Measurements from ENCODE around the gene PPP3CA. TPM values are rescaled to one million over a fixed set of nuclear protein-coding genes. Genes with fewer than 3 reads are reported as not detected.

Gene PPP3CA
- total RNA-seq, 1 experiment from 2014 or later = 33.8 TPM

GRCh38 chr4:101064541-101065180, 282.7 kb downstream of the PPP3CA start:
- Histone ChIP-seq H3K36me3 (ENCODE audit: control insufficient read depth, insufficient read depth, low read length) (no peaks in the 10 kb centered on the region), H3K9me3 (no peaks in the 10 kb centered on the region), H3K4me1 (no peaks in the 10 kb centered on the region), H3K27me3 (replicated peaks; ENCODE audit: control insufficient read depth, insufficient read depth, low read length) (no peaks in the 10 kb centered on the region), H3K4me3 (ENCODE audit: low read depth, low read length) (no peak overlapping the region)
- Mint-ChIP-seq H3K4me3 (ENCODE audit: unreplicated experiment) (no peak overlapping the region), H3K27ac (ENCODE audit: unreplicated experiment) (no peak overlapping the region), H3K4me1 (ENCODE audit: low read depth, unreplicated experiment) (no peaks in the 10 kb centered on the region), H3K9me3 (ENCODE audit: unreplicated experiment) (no peaks in the 10 kb centered on the region), H3K36me3 (ENCODE audit: insufficient read depth, unreplicated experiment) (no peaks in the 10 kb centered on the region), H3K27me3 (ENCODE audit: insufficient read depth, unreplicated experiment) (no peaks in the 10 kb centered on the region)
- DNase-seq = no peak
- no TSS peak for BruUV-seq (replicated peaks)
- TF ChIP-seq CTCF (IDR thresholded peaks at IDR 0.05; ENCODE audit: insufficient read depth in 1 of 2, low read depth in 1 of 2, low read length in 1 of 2, severe bottlenecking in 1 of 2, unreplicated experiment in 1 of 2) = no peak
- intact Hi-C loops (cut with micrococcal nuclease; ENCODE audit: unreplicated experiment) = no loop called here
- CTCF ChIA-PET = no interaction called here
- POLR2A ChIA-PET = no interaction called here

DNA sequence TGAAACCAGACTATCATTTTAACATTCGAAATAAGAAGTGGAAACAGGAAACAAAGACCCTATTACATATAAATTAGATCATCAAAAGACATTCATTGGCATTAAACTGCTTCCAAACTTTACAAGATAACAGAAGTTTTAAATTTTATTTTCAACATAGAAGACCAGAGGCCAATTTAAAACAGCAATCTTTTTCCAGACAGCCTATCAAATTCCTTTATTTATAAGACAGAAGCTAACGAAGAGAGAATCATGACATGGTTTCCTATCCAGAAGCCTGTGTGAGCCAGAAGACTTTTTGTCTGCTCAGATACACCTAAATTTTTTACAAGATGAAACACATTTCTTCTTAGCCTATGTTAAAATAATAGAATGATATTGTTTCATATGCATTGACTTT, 291.9 kb downstream of the PPP3CA start:
- Mint-ChIP-seq H3K4me3 (ENCODE audit: unreplicated experiment) (no peak overlapping the region), H3K27ac (ENCODE audit: unreplicated experiment) (no peak overlapping the region), H3K27me3 (ENCODE audit: insufficient read depth, unreplicated experiment) (no peaks in the 10 kb centered on the region), H3K36me3 (ENCODE audit: insufficient read depth, unreplicated experiment) (no peaks in the 10 kb centered on the region), H3K9me3 (ENCODE audit: unreplicated experiment) (no peaks in the 10 kb centered on the region), H3K4me1 (ENCODE audit: low read depth, unreplicated experiment) (no peaks in the 10 kb centered on the region)
- BruUV-seq (replicated peaks) = no TSS peak
- no peaks in the 10 kb centered on the region for H3K4me1 ChIP-seq
- CTCF ChIA-PET = no interaction called here
- no peaks in the 10 kb centered on the region for H3K36me3 ChIP-seq (ENCODE audit: control insufficient read depth, insufficient read depth, low read length)
- no peaks in the 10 kb centered on the region for H3K9me3 ChIP-seq
- TF ChIP-seq CTCF (IDR thresholded peaks at IDR 0.05; ENCODE audit: insufficient read depth in 1 of 2, low read depth in 1 of 2, low read length in 1 of 2, severe bottlenecking in 1 of 2, unreplicated experiment in 1 of 2) = no peak
- no peak overlapping the region for H3K4me3 ChIP-seq (ENCODE audit: low read depth, low read length)
- DNase-seq = no peak
- intact Hi-C loops (cut with micrococcal nuclease; ENCODE audit: unreplicated experiment) = no loop called here
- POLR2A ChIA-PET = no interaction called here
- H3K27me3 ChIP-seq (replicated peaks; ENCODE audit: control insufficient read depth, insufficient read depth, low read length) = no peaks in the 10 kb centered on the region

DNA sequence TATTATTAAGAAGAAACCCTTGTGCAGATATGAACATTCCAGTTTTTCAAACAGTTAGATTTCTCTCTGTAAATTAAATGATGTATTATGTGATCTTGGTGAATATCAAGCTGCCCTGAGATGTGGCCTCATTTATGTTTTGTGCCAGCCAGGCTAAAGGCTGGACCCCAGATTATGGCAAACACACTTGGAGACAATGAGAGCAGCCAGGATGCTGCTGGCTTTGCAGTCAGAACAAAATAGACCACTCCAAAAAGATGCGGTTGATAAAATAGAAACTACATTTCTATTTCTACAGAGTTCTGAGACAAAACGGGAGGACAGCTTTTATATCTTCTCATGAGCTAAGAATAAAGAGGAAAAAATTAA, 296.5 kb downstream of the PPP3CA start:
- intact Hi-C loops (cut with micrococcal nuclease; ENCODE audit: unreplicated experiment) = no loop called here
- no TSS peak for BruUV-seq (replicated peaks)

More for the DNA sequence above, 296.5 kb downstream of the PPP3CA start:
- DNase-seq = no peak
- ChIA-PET POLR2A (no interaction called here), CTCF (no interaction called here)
- Histone ChIP-seq H3K4me1 (no peaks in the 10 kb centered on the region), H3K4me3 (ENCODE audit: low read depth, low read length) (no peak overlapping the region), H3K36me3 (ENCODE audit: control insufficient read depth, insufficient read depth, low read length) (no peaks in the 10 kb centered on the region), H3K9me3 (no peaks in the 10 kb centered on the region), H3K27me3 (replicated peaks; ENCODE audit: control insufficient read depth, insufficient read depth, low read length) (no peaks in the 10 kb centered on the region)
- no peak for TF ChIP-seq CTCF (IDR thresholded peaks at IDR 0.05; ENCODE audit: insufficient read depth in 1 of 2, low read depth in 1 of 2, low read length in 1 of 2, severe bottlenecking in 1 of 2, unreplicated experiment in 1 of 2)
- H3K4me3 Mint-ChIP-seq (ENCODE audit: unreplicated experiment) = no peak overlapping the region
- H3K9me3 Mint-ChIP-seq (ENCODE audit: unreplicated experiment) = no peaks in the 10 kb centered on the region
- H3K27ac Mint-ChIP-seq (ENCODE audit: unreplicated experiment) = no peak overlapping the region
- H3K27me3 Mint-ChIP-seq (ENCODE audit: insufficient read depth, unreplicated experiment) = no peaks in the 10 kb centered on the region
- H3K36me3 Mint-ChIP-seq (ENCODE audit: insufficient read depth, unreplicated experiment) = no peaks in the 10 kb centered on the region
- H3K4me1 Mint-ChIP-seq (ENCODE audit: low read depth, unreplicated experiment) = no peaks in the 10 kb centered on the region
